ENCODE measurements around the gene OAS3. TPM values are rescaled to one million over a fixed set of nuclear protein-coding genes. Genes with fewer than 3 reads are reported as not detected.

The OAS3 gene
- polyA plus RNA-seq, 1 of the 3 experiments (the other 2 are of a cell fraction) = 3.0 TPM

DNA sequence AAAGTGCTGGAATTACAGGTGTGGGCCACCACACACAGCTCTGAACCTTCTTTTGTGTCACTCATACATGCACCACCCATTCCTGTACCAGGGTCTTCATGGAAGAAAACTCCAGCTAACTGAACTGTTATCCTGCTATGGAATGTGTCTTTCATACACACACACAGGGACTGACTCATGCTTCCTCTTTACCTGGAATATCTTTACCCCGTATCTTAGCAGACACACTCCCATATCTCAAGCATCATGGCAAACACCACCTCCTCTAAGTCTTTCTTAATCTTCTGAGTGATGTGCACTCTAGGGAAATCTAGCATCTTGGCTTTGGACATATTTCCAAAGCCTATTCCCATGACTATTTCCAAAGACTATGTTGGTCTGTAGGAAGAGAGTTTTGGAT lies 83.2 kb downstream of the OAS3 start:
- CTCF ChIA-PET = interaction anchor here (0.7 to 2.4 kb wide), 5 partner anchors 10 to 153 kb away, joined by 3 to 11 read pairs (median 3); no protein-coding TSS in a partner anchor

More for the DNA sequence above, 83.2 kb downstream of the OAS3 start:
- no peaks in the 10 kb centered on the region for H3K36me3 ChIP-seq (replicated peaks in 1 of 2; ENCODE audit: control insufficient read depth in 1 of 2, insufficient read depth in 2 of 2, low read length in 1 of 2)
- H3F3A ChIP-seq (replicated peaks; ENCODE audit: insufficient read depth) = no peaks in the 10 kb centered on the region
- no peaks in the 10 kb centered on the region for H3K27me3 ChIP-seq (ENCODE audit: insufficient read depth)
- H3K4me1 ChIP-seq (ENCODE audit: control insufficient read depth in 1 of 2, insufficient read depth in 2 of 2, low read depth in 1 of 2, low read length in 1 of 2) = no peaks in the 10 kb centered on the region
- TF ChIP-seq USF2 (IDR thresholded peaks at IDR 0.05; ENCODE audit: borderline replicate concordance, low read depth, low read length) (no peak), NFIC (IDR thresholded peaks at IDR 0.05; ENCODE audit: borderline replicate concordance) (no peak), TCF12 (IDR thresholded peaks at IDR 0.05) (no peak), TEAD4 (IDR thresholded peaks at IDR 0.05; ENCODE audit: borderline replicate concordance, insufficient read depth) (no peak), RXRA (IDR thresholded peaks at IDR 0.05; ENCODE audit: borderline replicate concordance, low read depth) (no peak), FOXM1 (IDR thresholded peaks at IDR 0.05; ENCODE audit: low read depth) (no peak), JUND (IDR thresholded peaks at IDR 0.05) (no peak), POLR2AphosphoS5 (IDR thresholded peaks at IDR 0.05; ENCODE audit: low read depth, low read length) (no peak), CHD2 (IDR thresholded peaks at IDR 0.05; ENCODE audit: low read length, partially characterized antibody) (no peak), YY1 (IDR thresholded peaks at IDR 0.05; ENCODE audit: low read depth) (no peak), GATA2 (CRISPR knock-in tag; IDR thresholded peaks at IDR 0.05) (no peak), TAF1 (IDR thresholded peaks at IDR 0.05; ENCODE audit: borderline replicate concordance, low read depth, low read length) (no peak)
- TF ChIP-seq, protein P1, sequence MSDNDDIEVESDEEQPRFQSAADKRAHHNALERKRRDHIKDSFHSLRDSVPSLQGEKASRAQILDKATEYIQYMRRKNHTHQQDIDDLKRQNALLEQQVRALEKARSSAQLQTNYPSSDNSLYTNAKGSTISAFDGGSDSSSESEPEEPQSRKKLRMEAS (IDR thresholded peaks at IDR 0.05; ENCODE audit: low read depth) = no peak
- TF ChIP-seq, protein P2, sequence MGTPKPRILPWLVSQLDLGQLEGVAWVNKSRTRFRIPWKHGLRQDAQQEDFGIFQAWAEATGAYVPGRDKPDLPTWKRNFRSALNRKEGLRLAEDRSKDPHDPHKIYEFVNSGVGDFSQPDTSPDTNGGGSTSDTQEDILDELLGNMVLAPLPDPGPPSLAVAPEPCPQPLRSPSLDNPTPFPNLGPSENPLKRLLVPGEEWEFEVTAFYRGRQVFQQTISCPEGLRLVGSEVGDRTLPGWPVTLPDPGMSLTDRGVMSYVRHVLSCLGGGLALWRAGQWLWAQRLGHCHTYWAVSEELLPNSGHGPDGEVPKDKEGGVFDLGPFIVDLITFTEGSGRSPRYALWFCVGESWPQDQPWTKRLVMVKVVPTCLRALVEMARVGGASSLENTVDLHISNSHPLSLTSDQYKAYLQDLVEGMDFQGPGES (IDR thresholded peaks at IDR 0.05; ENCODE audit: low read depth, low read length) = no peak
- POLR2A ChIA-PET = no interaction called here
- no peaks in the 10 kb centered on the region for H3K79me2 ChIP-seq (ENCODE audit: insufficient read depth)
- no peak for DNase-seq
- no peak overlapping the region for H3K4me2 ChIP-seq
- no peaks in the 10 kb centered on the region for H3K9me3 ChIP-seq
- no peaks in the 10 kb centered on the region for H4K20me1 ChIP-seq (ENCODE audit: insufficient read depth)
- H3K27ac ChIP-seq (ENCODE audit: low read depth in 2 of 2, low read length in 1 of 2) = no peak overlapping the region
- WGBS (ENCODE audit: low lambda C conversion rate) = 56% methylated on average over 1 of the region's 1 CpG
- H3K9me2 ChIP-seq = no peaks in the 10 kb centered on the region
- no peak overlapping the region for H3K9ac ChIP-seq
- H3K4me3 ChIP-seq (ENCODE audit: low read depth in 2 of 2, low read length in 1 of 2) = no peak overlapping the region
- H2AFZ ChIP-seq (ENCODE audit: low read depth) = no peak overlapping the region

Other genes with a start within 250 kb of the OAS3 start
- 0.13 and 0.54 TPM in 2 replicates for gene RPH3A, start 146.7 kb upstream of the OAS3 start, polyA plus RNA-seq (2012; rRNA removed)
- 1.1 and 1.3 TPM in 2 replicates for gene OAS1, start 31.5 kb upstream of the OAS3 start, polyA plus RNA-seq (2012; rRNA removed)
- 0.02 TPM in 1 of 2 replicates, not detected in the other for gene OAS2, start 40.0 kb downstream of the OAS3 start, polyA plus RNA-seq (2012; rRNA removed)
- 0.72 and 1.0 TPM in 2 replicates for gene DTX1, start 118.3 kb downstream of the OAS3 start, polyA plus RNA-seq (2012; rRNA removed)
- gene RASAL1, start 197.3 kb downstream of the OAS3 start, polyA plus RNA-seq (2012; rRNA removed) = not detected in 2 replicates
- not detected in 2 replicates for gene CFAP73, start 211.2 kb downstream of the OAS3 start, polyA plus RNA-seq (2012; rRNA removed)
- gene DDX54, start 247.0 kb downstream of the OAS3 start, polyA plus RNA-seq (2012; rRNA removed) = 56.5 and 69.9 TPM in 2 replicates
- 18.7 and 21.1 TPM in 2 replicates for gene RITA1, start 247.2 kb downstream of the OAS3 start, polyA plus RNA-seq (2012; rRNA removed)